HCT116 (cell line): ENCODE measurements around the gene BABAM2. TPM values are rescaled to one million over a fixed set of nuclear protein-coding genes. Genes with fewer than 3 reads are reported as not detected.

Experiments used
- ATAC-seq: fragments of 200-7000 bp; cut with Tn5 transposase; 2 replicates; pipeline ENCODE4 v1.9.1; 2020; ENCODE audit warnings: mild to moderate bottlenecking, moderate library complexity
- BruUV-seq: library from RNA; stranded (reverse); fragments of 400-500 nt; replicated peaks from 2 replicates; lab custom pipeline; 2021; lab: Mats Ljungman, UMichigan
- CTCF ChIA-PET: fragments of 300-600 bp; sonication (Branson Sonifier 250); formaldehyde crosslinking; loops from one replicate; lab custom pipeline; 2021; ENCODE audit warnings: antibody characterized with exemption; lab: Charles Lee
- POLR2A ChIA-PET: fragments of 300-600, 350-600 bp; sonication (Branson Sonifier 250); formaldehyde crosslinking; loops from one replicate; lab custom pipeline; 2021; ENCODE audit warnings: antibody characterized with exemption; lab: Charles Lee
- RAD21 ChIA-PET, 2 experiments: fragments of 300-600 bp; sonication (Branson Sonifier 250); formaldehyde crosslinking; loops; one replicate each; lab custom pipeline; 2023; ENCODE audit warnings: low total read pairs in 2 of 2; ENCODE audit not compliant: uncharacterized antibody in 2 of 2, unreplicated experiment in 2 of 2, low non-redundant PET in 1 of 2; lab: Charles Lee
- DNase-seq: peaks from one replicate; pipeline ENCODE4 v3.0.0-alpha.2; 2010; ENCODE audit warnings: low read depth, low spot score
- H2AFZ ChIP-seq: fragments of 200-600 bp; shearing (Covaris generic), sonication (generic); 2 replicates; pipeline ENCODE4 v1.6.1; 2017; ENCODE audit warnings: low read depth, mixed run types, mixed read lengths, antibody characterized with exemption, low read length; ENCODE audit not compliant: poor library complexity, severe bottlenecking
- H3K27ac ChIP-seq: 2 replicates; pipeline ENCODE4 v1.5.1; 2012; ENCODE audit warnings: low read depth, low read length
- H3K27me3 ChIP-seq: fragments of 200-600 bp; sonication (generic); 2 replicates; pipeline ENCODE4 v1.6.1; 2016; ENCODE audit warnings: mixed run types, low read length, mixed read lengths; ENCODE audit not compliant: insufficient read depth
- H3K36me3 ChIP-seq, 2 experiments: fragments of 200-500 bp in 1 of 2; fragments of 200-600 bp in 1 of 2; sonication (Bioruptor generic) in 1 of 2; sonication (generic) in 1 of 2; 2 replicates each; pipeline versions ENCODE4 v1.5.1 to v1.6.1; 2014 to 2016; ENCODE audit warnings: low read length in 2 of 2, inconsistent platforms in 1 of 2, mixed read lengths in 1 of 2, mixed run types in 1 of 2; ENCODE audit not compliant: insufficient read depth in 2 of 2, control insufficient read depth in 1 of 2
- H3K4me1 ChIP-seq, 2 experiments: fragments of 200-600 bp in 1 of 2; sonication (generic) in 1 of 2; 2 replicates each; pipeline versions ENCODE4 v1.5.1 to v1.6.1; 2012 to 2017; ENCODE audit warnings: low read length in 2 of 2, inconsistent platforms in 1 of 2, mild to moderate bottlenecking in 1 of 2, mixed read lengths in 1 of 2, mixed run types in 1 of 2, moderate library complexity in 1 of 2; ENCODE audit not compliant: insufficient read depth in 2 of 2, control insufficient read depth in 1 of 2
- H3K4me2 ChIP-seq: fragments of 200-600 bp; sonication (generic); 2 replicates; pipeline ENCODE4 v1.6.1; 2017; ENCODE audit warnings: mixed run types, low read length, mixed read lengths
- H3K4me3 ChIP-seq, 2 experiments: fragments of 200-600 bp in 1 of 2; sonication (generic) in 1 of 2; replicated peaks in 1 of 2; 2 replicates each; pipeline ENCODE4 v1.5.1; 2011 to 2016; ENCODE audit warnings: low read length in 2 of 2, control low read depth in 1 of 2, low read depth in 1 of 2, mild to moderate bottlenecking in 1 of 2, mixed read lengths in 1 of 2, mixed run types in 1 of 2
- H3K79me2 ChIP-seq: fragments of 200-600 bp; sonication (generic); 2 replicates; pipeline ENCODE4 v1.6.1; 2017; ENCODE audit warnings: mild to moderate bottlenecking, mixed run types, low read length, moderate library complexity, mixed read lengths; ENCODE audit not compliant: insufficient read depth
- H3K9ac ChIP-seq: fragments of 200-600 bp; sonication (generic); 2 replicates; pipeline ENCODE4 v1.6.1; 2016; ENCODE audit warnings: low read length, mixed read lengths
- H3K9me2 ChIP-seq: fragments of 200-600 bp; sonication (generic), shearing (Covaris generic); 2 replicates; pipeline ENCODE4 v1.6.1; 2017; ENCODE audit warnings: mixed run types, mild to moderate bottlenecking, moderate library complexity; ENCODE audit not compliant: insufficient read depth
- H3K9me3 ChIP-seq, 2 experiments: fragments of 200-500 bp in 1 of 2; fragments of 200-600 bp in 1 of 2; sonication (Bioruptor generic) in 1 of 2; sonication (generic) in 1 of 2; 2 replicates each; pipeline ENCODE4 v1.6.1; 2014 to 2017; ENCODE audit warnings: low read length in 2 of 2, mixed read lengths in 2 of 2, inconsistent platforms in 1 of 2, low read depth in 1 of 2, mild to moderate bottlenecking in 1 of 2, mixed run types in 1 of 2, moderate library complexity in 1 of 2; ENCODE audit not compliant: control insufficient read depth in 1 of 2, insufficient read depth in 1 of 2
- H4K20me1 ChIP-seq: fragments of 200-600 bp; sonication (generic), shearing (Covaris generic); 2 replicates; pipeline ENCODE4 v1.6.1; 2017; ENCODE audit warnings: mixed run types, mild to moderate bottlenecking, moderate library complexity; ENCODE audit not compliant: insufficient read depth
- ATF3 ChIP-seq: IDR thresholded peaks from 2 replicates; pipeline ENCODE4 v1.6.1; 2012
- CEBPB ChIP-seq: IDR thresholded peaks from 2 replicates; pipeline ENCODE4 v1.6.1; 2012; ENCODE audit warnings: low read depth
- FOSL1 ChIP-seq: IDR thresholded peaks from 2 replicates; pipeline ENCODE4 v1.6.1; 2012; ENCODE audit warnings: low read depth
- POLR2AphosphoS5 ChIP-seq: IDR thresholded peaks from 2 replicates; pipeline ENCODE4 v1.6.1; 2011; ENCODE audit warnings: mild to moderate bottlenecking, low read depth, low read length, moderate library complexity
- SIN3A ChIP-seq: IDR thresholded peaks from 2 replicates; pipeline ENCODE4 v1.6.1; 2012; ENCODE audit warnings: low read depth
- SRF ChIP-seq: IDR thresholded peaks from 2 replicates; pipeline ENCODE4 v1.6.1; 2012; ENCODE audit warnings: low read depth
- YY1 ChIP-seq: IDR thresholded peaks from 2 replicates; pipeline ENCODE4 v1.6.1; 2011; ENCODE audit warnings: low read length, low read depth, moderate library complexity, mild to moderate bottlenecking; ENCODE audit not compliant: insufficient replicate concordance; ENCODE audit errors: extremely low read depth
- ZFX ChIP-seq: fragments of 450-650 bp; IDR thresholded peaks from 2 replicates; pipeline ENCODE4 v1.6.1; 2017
- ZNF274 ChIP-seq: fragments of 200-500 bp; sonication (Bioruptor generic); IDR thresholded peaks from 2 replicates; pipeline ENCODE4 v1.6.1; 2014; ENCODE audit warnings: mild to moderate bottlenecking, low read depth, low read length, inconsistent platforms
- intact Hi-C: fragments of 100-400 bp; cut with micrococcal nuclease; formaldehyde crosslinking; loops from 2 replicates; pipeline ENCODE4 v1.10.0; 2022
- total RNA-seq: library from RNA; stranded (reverse); gene quantifications from one replicate; pipeline ENCODE4 v1.2.1, GENCODE V29; 2021; ENCODE audit not compliant: unreplicated experiment
- TF ChIP-seq, protein P1 (sequence below): IDR thresholded peaks from 2 replicates; pipeline ENCODE4 v1.6.1; 2011; ENCODE audit warnings: mild to moderate bottlenecking, low read length, moderate library complexity; ENCODE audit not compliant: insufficient replicate concordance; ENCODE audit errors: extremely low read depth
- TF ChIP-seq, protein P2 (sequence below), 3 experiments: fragments of 200-600 bp in 1 of 3; sonication (generic) in 1 of 3; IDR thresholded peaks in 2 of 3; conservative IDR thresholded peaks in 1 of 3; 2 replicates each; pipeline ENCODE4 v1.5.1; 2012 to 2017; ENCODE audit warnings: low read depth in 2 of 3, low read length in 2 of 3, antibody characterized with exemption in 1 of 3, borderline replicate concordance in 1 of 3, control low read depth in 1 of 3, mild to moderate bottlenecking in 1 of 3, mixed read lengths in 1 of 3, mixed run types in 1 of 3, moderate library complexity in 1 of 3; ENCODE audit not compliant: insufficient read depth in 1 of 3

Gene BABAM2
- total RNA-seq, 1 experiment from 2014 or later = 23.8 TPM

DNA sequence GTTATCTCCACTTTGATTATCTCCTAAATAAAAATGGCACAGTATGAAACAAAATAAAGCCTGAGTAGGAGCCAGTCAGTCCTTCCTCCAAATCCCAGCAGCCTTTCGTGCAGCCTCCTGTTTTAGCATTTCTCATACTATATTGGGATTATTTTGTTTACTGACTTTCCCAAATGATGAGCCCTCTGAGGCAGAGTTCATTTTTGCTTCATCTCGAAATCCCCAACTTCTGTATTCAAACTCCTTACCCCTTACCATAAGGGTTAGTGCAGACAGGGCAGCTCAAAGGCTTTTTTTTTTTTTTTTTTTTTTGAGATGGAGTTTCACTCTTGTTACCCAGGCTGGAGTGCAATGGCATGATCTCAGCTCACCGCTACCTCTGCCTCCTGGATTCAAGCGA is 388.8 kb downstream of the BABAM2 start:
- no peak for ATAC-seq
- no peak for TF ChIP-seq CEBPB
- TF ChIP-seq SRF = no peak
- TF ChIP-seq, protein P1, sequence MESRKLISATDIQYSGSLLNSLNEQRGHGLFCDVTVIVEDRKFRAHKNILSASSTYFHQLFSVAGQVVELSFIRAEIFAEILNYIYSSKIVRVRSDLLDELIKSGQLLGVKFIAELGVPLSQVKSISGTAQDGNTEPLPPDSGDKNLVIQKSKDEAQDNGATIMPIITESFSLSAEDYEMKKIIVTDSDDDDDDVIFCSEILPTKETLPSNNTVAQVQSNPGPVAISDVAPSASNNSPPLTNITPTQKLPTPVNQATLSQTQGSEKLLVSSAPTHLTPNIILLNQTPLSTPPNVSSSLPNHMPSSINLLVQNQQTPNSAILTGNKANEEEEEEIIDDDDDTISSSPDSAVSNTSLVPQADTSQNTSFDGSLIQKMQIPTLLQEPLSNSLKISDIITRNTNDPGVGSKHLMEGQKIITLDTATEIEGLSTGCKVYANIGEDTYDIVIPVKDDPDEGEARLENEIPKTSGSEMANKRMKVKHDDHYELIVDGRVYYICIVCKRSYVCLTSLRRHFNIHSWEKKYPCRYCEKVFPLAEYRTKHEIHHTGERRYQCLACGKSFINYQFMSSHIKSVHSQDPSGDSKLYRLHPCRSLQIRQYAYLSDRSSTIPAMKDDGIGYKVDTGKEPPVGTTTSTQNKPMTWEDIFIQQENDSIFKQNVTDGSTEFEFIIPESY = no peak
- TF ChIP-seq ZNF274 = no peak
- TF ChIP-seq FOSL1 = no peak
- TF ChIP-seq SIN3A = no peak
- no peak for TF ChIP-seq ATF3
- TF ChIP-seq, protein P2, sequence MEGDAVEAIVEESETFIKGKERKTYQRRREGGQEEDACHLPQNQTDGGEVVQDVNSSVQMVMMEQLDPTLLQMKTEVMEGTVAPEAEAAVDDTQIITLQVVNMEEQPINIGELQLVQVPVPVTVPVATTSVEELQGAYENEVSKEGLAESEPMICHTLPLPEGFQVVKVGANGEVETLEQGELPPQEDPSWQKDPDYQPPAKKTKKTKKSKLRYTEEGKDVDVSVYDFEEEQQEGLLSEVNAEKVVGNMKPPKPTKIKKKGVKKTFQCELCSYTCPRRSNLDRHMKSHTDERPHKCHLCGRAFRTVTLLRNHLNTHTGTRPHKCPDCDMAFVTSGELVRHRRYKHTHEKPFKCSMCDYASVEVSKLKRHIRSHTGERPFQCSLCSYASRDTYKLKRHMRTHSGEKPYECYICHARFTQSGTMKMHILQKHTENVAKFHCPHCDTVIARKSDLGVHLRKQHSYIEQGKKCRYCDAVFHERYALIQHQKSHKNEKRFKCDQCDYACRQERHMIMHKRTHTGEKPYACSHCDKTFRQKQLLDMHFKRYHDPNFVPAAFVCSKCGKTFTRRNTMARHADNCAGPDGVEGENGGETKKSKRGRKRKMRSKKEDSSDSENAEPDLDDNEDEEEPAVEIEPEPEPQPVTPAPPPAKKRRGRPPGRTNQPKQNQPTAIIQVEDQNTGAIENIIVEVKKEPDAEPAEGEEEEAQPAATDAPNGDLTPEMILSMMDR (IDR thresholded peaks at IDR 0.05 in 2 of 3, conservative IDR thresholded peaks at IDR 0.05 in 1 of 3; ENCODE audit: borderline replicate concordance in 1 of 3, insufficient read depth in 1 of 3, low read depth in 2 of 3, low read length in 2 of 3) = no peak
- no peak for TF ChIP-seq YY1
- no peak for TF ChIP-seq ZFX
- no peak for TF ChIP-seq POLR2AphosphoS5
- TF ChIP-seq, all 23 proteins: peak for 0
- intact Hi-C loops = loop anchor here (10.0 kb wide), 1 partner anchor 525 kb away; no protein-coding TSS in a partner anchor

More for the DNA sequence above, 388.8 kb downstream of the BABAM2 start:
- no peak overlapping the region for H3K27ac ChIP-seq
- H3K36me3 ChIP-seq = no peaks in the 10 kb centered on the region
- H3K79me2 ChIP-seq = no peaks in the 10 kb centered on the region
- H3K9ac ChIP-seq = no peak overlapping the region
- H3K27me3 ChIP-seq = no peaks in the 10 kb centered on the region
- ChIA-PET CTCF (no interaction called here), POLR2A (no interaction called here), RAD21 (no interaction called here)
- no peak overlapping the region for H3K4me3 ChIP-seq
- H3K9me2 ChIP-seq = no peaks in the 10 kb centered on the region
- peaks cover 33 to 44% of the 10 kb centered on the region in 2 experiments for H3K4me1 ChIP-seq
- no peak for DNase-seq
- H4K20me1 ChIP-seq = no peaks in the 10 kb centered on the region
- H3K4me2 ChIP-seq = no peak overlapping the region
- no TSS peak for BruUV-seq
- no peaks in the 10 kb centered on the region for H3K9me3 ChIP-seq
- H2AFZ ChIP-seq = no peak overlapping the region
